GM18909 (cell line): Measurements from ENCODE around the gene SMAD9.

ENCODE experiments used
- ATAC-seq: cut with Tn5 transposase; IDR thresholded peaks from one replicate; pipeline ENCODE4 v1.9.1; 2021; ENCODE audit warnings: mild to moderate bottlenecking; ENCODE audit not compliant: unreplicated experiment, poor library complexity

Gene SMAD9

GRCh38 chr13:36919833-36920615 lies at the start of gene SMAD9:
TSS of gene SMAD9 (minus strand) at chr13:36920238. CDS start at chr13:36879689, 40,549 bp downstream.
- peak; percentile 74 for ATAC-seq

- no peak for ATAC-seq
These were observed 46.4 kb upstream of the SMAD9 start for GRCh38 chr13:36966404-36966803.

- ATAC-seq: no peak
These were observed 45.7 kb upstream of the SMAD9 start for GRCh38 chr13:36965767-36966166.

- no peak for ATAC-seq
These were observed 39.5 kb upstream of the SMAD9 start for GRCh38 chr13:36959456-36960116.

- ATAC-seq: no peak
These were observed 34.5 kb upstream of the SMAD9 start for GRCh38 chr13:36954542-36954941.

- no peak for ATAC-seq
These were observed 30.9 kb upstream of the SMAD9 start for GRCh38 chr13:36950920-36951319.

- no peak for ATAC-seq
These were observed 30.3 kb upstream of the SMAD9 start for GRCh38 chr13:36950330-36950729.

GRCh38 chr13:36945078-36945477 lies 25.0 kb upstream of the SMAD9 start:
- ATAC-seq: no peak

- ATAC-seq: no peak
These were observed 5.6 kb upstream of the SMAD9 start for GRCh38 chr13:36925603-36926002.

- ATAC-seq: no peak
These were observed 4.0 kb upstream of the SMAD9 start for GRCh38 chr13:36924001-36924400.

GRCh38 chr13:36921631-36922301 lies 1.7 kb upstream of the SMAD9 start:
- no peak for ATAC-seq

GRCh38 chr13:36920616-36921185 lies 663 bp upstream of the SMAD9 start:
- ATAC-seq: no peak

- peak; percentile 24 for ATAC-seq
These were observed 736 bp downstream of the SMAD9 start for GRCh38 chr13:36919171-36919832.

- ATAC-seq: no peak
These were observed 1.5 kb downstream of the SMAD9 start for GRCh38 chr13:36918246-36919131.

GRCh38 chr13:36917311-36917710 lies 2.7 kb downstream of the SMAD9 start:
- ATAC-seq: no peak

GRCh38 chr13:36915896-36916640 lies 4.0 kb downstream of the SMAD9 start:
- no peak for ATAC-seq

- ATAC-seq: no peak
These were observed 4.9 kb downstream of the SMAD9 start for GRCh38 chr13:36915106-36915505.

- no peak for ATAC-seq
These were observed 5.4 kb downstream of the SMAD9 start for GRCh38 chr13:36914648-36915047.

GRCh38 chr13:36913463-36913862 lies 6.6 kb downstream of the SMAD9 start:
- ATAC-seq: no peak
